GM19043 (cell line): ENCODE results near the gene FMNL1.

Source experiments
- ATAC-seq: cut with Tn5 transposase; IDR thresholded peaks from one replicate; pipeline ENCODE4 v1.9.1; 2021; ENCODE audit warnings: low read depth; ENCODE audit not compliant: unreplicated experiment

The FMNL1 gene

GRCh38 chr17:45256114-45256966 is 34.7 kb downstream of the FMNL1 start:
- no peak for ATAC-seq

GRCh38 chr17:45257115-45257514 is 35.4 kb downstream of the FMNL1 start:
- ATAC-seq: no peak

GRCh38 chr17:45258981-45259380 is 37.3 kb downstream of the FMNL1 start:
- no peak for ATAC-seq

- ATAC-seq: no peak
These were observed 38.6 kb downstream of the FMNL1 start for GRCh38 chr17:45260204-45260783.

- ATAC-seq: no peak
These were observed 40.2 kb downstream of the FMNL1 start, which contains the start of gene SPATA32 for GRCh38 chr17:45261577-45262515. Gene SPATA32 (minus strand): TSS chr17:45262094. CDS start chr17:45262016, 78 bp downstream.

- no peak for ATAC-seq
These were observed 41.1 kb downstream of the FMNL1 start for GRCh38 chr17:45262516-45263476.

- ATAC-seq: no peak
These were observed 41.8 kb downstream of the FMNL1 start for GRCh38 chr17:45263477-45263860.

- ATAC-seq: no peak
These were observed 42.7 kb downstream of the FMNL1 start for GRCh38 chr17:45264430-45264829.

- no peak for ATAC-seq
These were observed 43.3 kb downstream of the FMNL1 start for GRCh38 chr17:45264988-45265387.

GRCh38 chr17:45265821-45266220 is 44.1 kb downstream of the FMNL1 start:
- ATAC-seq: no peak

GRCh38 chr17:45266372-45266926 is 44.8 kb downstream of the FMNL1 start:
- no peak for ATAC-seq

GRCh38 chr17:45267436-45268055 is 45.9 kb downstream of the FMNL1 start:
- no peak for ATAC-seq

GRCh38 chr17:45269912-45270311 is 48.2 kb downstream of the FMNL1 start:
- ATAC-seq: no peak

GRCh38 chr17:45270828-45271418 is 49.2 kb downstream of the FMNL1 start:
- no peak for ATAC-seq

- ATAC-seq: no peak
These were observed 49.9 kb downstream of the FMNL1 start for GRCh38 chr17:45271603-45272002.

- no peak for ATAC-seq
These were observed 51.9 kb downstream of the FMNL1 start for GRCh38 chr17:45273551-45273957.

GRCh38 chr17:45274033-45274432 is 52.3 kb downstream of the FMNL1 start:
- ATAC-seq: no peak

GRCh38 chr17:45276031-45276430 is 54.3 kb downstream of the FMNL1 start:
- no peak for ATAC-seq
